K562 (cell line): ENCODE results near the gene DHCR7. TPM values are rescaled to one million over a fixed set of nuclear protein-coding genes. Genes with fewer than 3 reads are reported as not detected.

Source experiments
- ATAC-seq: fragments of 200-7000 bp; cut with Tn5 transposase; 3 replicates; pipeline ENCODE4 v1.9.1; 2020; ENCODE audit warnings: moderate library complexity
- BruUV-seq: library from RNA; stranded (reverse); fragments of 400-500 nt; replicated peaks from 2 replicates; lab custom pipeline; 2021; lab: Mats Ljungman, UMichigan
- CTCF ChIA-PET: fragments of 300-600 bp; formaldehyde crosslinking; extraction: SDS; loops from one replicate; lab custom pipeline; 2021; ENCODE audit warnings: low intra/inter-chr PET ratio; lab: Yijun Ruan, JAX
- POLR2A ChIA-PET: fragments of 300-600, 350-650 bp; sonication (Branson Sonifier 250); formaldehyde crosslinking; extraction: SDS; loops from one replicate; lab custom pipeline; 2021; ENCODE audit warnings: antibody characterized with exemption, inconsistent platforms; lab: Yijun Ruan, JAX
- DNase-seq, 4 experiments: peaks; one replicate each; pipeline versions ENCODE4 v3.0.0 to v3.0.0-alpha.2; 2011 to 2018; ENCODE audit warnings: low spot score in 3 of 4, mixed read lengths in 3 of 4; ENCODE audit errors: extremely low read depth in 1 of 4
- FAIRE-seq: peaks from 2 replicates; lab custom pipeline; 2011; peaks lifted over from hg19 to GRCh38; lab: Jason Lieb, UNC
- H2AFZ ChIP-seq: 2 replicates; pipeline ENCODE4 v1.6.0; 2011; ENCODE audit warnings: low read depth, low read length, control low read depth, inconsistent platforms
- H3K27ac ChIP-seq: fragments of 200-600 bp; 3 replicates; pipeline ENCODE4 v1.8.0; 2011; ENCODE audit warnings: low read depth, mild to moderate bottlenecking, control low read depth, inconsistent platforms, low read length, moderate library complexity, mixed read lengths; ENCODE audit errors: extremely low read depth
- H3K27me3 ChIP-seq, 2 experiments: fragments of 300-600 bp in 1 of 2; 2 replicates in 1 of 2; 3 replicates in 1 of 2; pipeline versions ENCODE4 v1.6.0 to v1.8.0; 2011; ENCODE audit warnings: inconsistent platforms in 2 of 2, low read length in 2 of 2, mild to moderate bottlenecking in 1 of 2, mixed read lengths in 1 of 2, moderate library complexity in 1 of 2; ENCODE audit not compliant: control insufficient read depth in 2 of 2, insufficient read depth in 2 of 2
- H3K36me3 ChIP-seq: fragments of 300-600 bp; 3 replicates; pipeline ENCODE4 v1.8.0; 2011; ENCODE audit warnings: mild to moderate bottlenecking, low read length, inconsistent platforms; ENCODE audit not compliant: control insufficient read depth, insufficient read depth
- H3K4me1 ChIP-seq, 2 experiments: fragments of 200-600 bp in 1 of 2; replicated peaks in 1 of 2; 2 replicates in 1 of 2; 3 replicates in 1 of 2; pipeline versions ENCODE4 v1.5.1 to v1.8.0; 2011; ENCODE audit warnings: inconsistent platforms in 2 of 2, low read length in 2 of 2, mild to moderate bottlenecking in 1 of 2, mixed read lengths in 1 of 2, moderate library complexity in 1 of 2; ENCODE audit not compliant: control insufficient read depth in 2 of 2, insufficient read depth in 2 of 2
- H3K4me2 ChIP-seq: 2 replicates; pipeline ENCODE4 v1.6.1; 2011; ENCODE audit warnings: low read length, control low read depth, inconsistent platforms, mixed read lengths; ENCODE audit not compliant: insufficient read depth
- H3K4me3 ChIP-seq: fragments of 200-600 bp; sonication (generic), shearing (Covaris generic); 2 replicates; pipeline ENCODE4 v1.5.1; 2016; ENCODE audit warnings: control low read depth, inconsistent platforms
- H3K79me2 ChIP-seq: fragments of 200-600 bp; 3 replicates; pipeline ENCODE4 v1.8.0; 2011; ENCODE audit warnings: low read length, inconsistent platforms; ENCODE audit not compliant: control insufficient read depth, insufficient read depth
- H3K9ac ChIP-seq, 2 experiments: 2 replicates each; pipeline versions ENCODE4 v1.6.0 to v1.6.1; 2011; ENCODE audit warnings: low read depth in 2 of 2, low read length in 2 of 2, control low read depth in 1 of 2, inconsistent platforms in 1 of 2, mild to moderate bottlenecking in 1 of 2, mixed read lengths in 1 of 2; ENCODE audit not compliant: insufficient read depth in 1 of 2
- H3K9me1 ChIP-seq: one replicate; pipeline ENCODE4 v1.6.0; 2011; ENCODE audit warnings: inconsistent platforms, mild to moderate bottlenecking, low read length, moderate library complexity; ENCODE audit not compliant: control insufficient read depth, insufficient read depth
- H3K9me3 ChIP-seq: replicated peaks from 2 replicates; pipeline ENCODE4 v1.5.1; 2011; ENCODE audit warnings: low read depth, low read length, inconsistent platforms; ENCODE audit not compliant: control insufficient read depth, insufficient read depth
- H4K20me1 ChIP-seq: replicated peaks from 2 replicates; pipeline ENCODE4 v1.6.1; 2011; ENCODE audit warnings: low read length, inconsistent platforms, mixed read lengths; ENCODE audit not compliant: control insufficient read depth, insufficient read depth
- BRD9 ChIP-seq: fragments of 450-650 bp; IDR thresholded peaks from 2 replicates; pipeline ENCODE4 v1.6.1; 2018; ENCODE audit warnings: low read depth; ENCODE audit not compliant: partially characterized antibody
- CHD2 ChIP-seq: IDR thresholded peaks from 2 replicates; pipeline ENCODE4 v1.6.1; 2011; ENCODE audit warnings: low read depth, low read length
- DNMT1 ChIP-seq: fragments of 450-650 bp; IDR thresholded peaks from 2 replicates; pipeline ENCODE4 v1.6.1; 2016; ENCODE audit warnings: antibody characterized with exemption, mild to moderate bottlenecking
- GTF2A2 ChIP-seq: IDR thresholded peaks from 2 replicates; pipeline ENCODE4 v1.6.1; 2016; ENCODE audit warnings: mild to moderate bottlenecking, missing genetic modification characterization, missing compliant biosample characterization
- HLTF ChIP-seq: fragments of 450-650 bp; IDR thresholded peaks from 2 replicates; pipeline ENCODE4 v1.6.1; 2016
- NR4A1 ChIP-seq, 2 experiments: fragments of 250-450 bp in 1 of 2; fragments of 450-650 bp in 1 of 2; sonication (Bioruptor Pico) in 1 of 2; IDR thresholded peaks; 2 replicates each; pipeline versions ENCODE4 v1.4.0 to v1.6.1; 2016 to 2020; ENCODE audit warnings: mild to moderate bottlenecking in 2 of 2, missing compliant biosample characterization in 1 of 2, missing genetic modification characterization in 1 of 2, moderate library complexity in 1 of 2
- PHTF2 ChIP-seq: fragments of 250-450 bp; sonication (Bioruptor Pico); IDR thresholded peaks from 2 replicates; pipeline ENCODE4 v1.5.0; 2021; ENCODE audit warnings: mild to moderate bottlenecking
- POLR2G ChIP-seq: fragments of 200-400 bp; formaldehyde crosslinking; IDR thresholded peaks from 2 replicates; pipeline ENCODE4 v1.6.1; 2017; ENCODE audit warnings: low read depth, mild to moderate bottlenecking, antibody characterized with exemption, low read length, moderate library complexity
- SIN3B ChIP-seq: fragments of 450-650 bp; IDR thresholded peaks from 2 replicates; pipeline ENCODE4 v1.6.1; 2017; ENCODE audit warnings: low read depth, mild to moderate bottlenecking, moderate library complexity
- TAF9B ChIP-seq: fragments of 450-650 bp; IDR thresholded peaks from 2 replicates; pipeline ENCODE4 v1.6.1; 2018; ENCODE audit warnings: mild to moderate bottlenecking; ENCODE audit not compliant: partially characterized antibody
- ZNF184 ChIP-seq: sonication (generic); formaldehyde crosslinking; IDR thresholded peaks from 2 replicates; pipeline ENCODE4 v1.5.0; 2020; ENCODE audit warnings: missing genetic modification reagents
- ZNF586 ChIP-seq: fragments of 450-650 bp; formaldehyde crosslinking; conservative IDR thresholded peaks from 2 replicates; pipeline ENCODE4 v1.4.0; 2020; ENCODE audit warnings: mild to moderate bottlenecking, moderate library complexity
- ZNF778 ChIP-seq: fragments of 450-650 bp; formaldehyde crosslinking; IDR thresholded peaks from 2 replicates; pipeline ENCODE4 v1.4.0; 2020; ENCODE audit warnings: mild to moderate bottlenecking, moderate library complexity
- WGBS: fragments of 100-300 bp; shearing (Covaris generic); methylation state at CpG from one replicate; pipeline ENCODE4 v1.1.6; 2016; ENCODE audit warnings: low coverage, mixed read lengths; ENCODE audit not compliant: insufficient coverage; ENCODE audit errors: missing lambda C conversion rate; 5-methylcytosine and 5-hydroxymethylcytosine counted together
- in situ Hi-C: fragments of 300-500 bp; cut with MboI; formaldehyde crosslinking; loops from 4 replicates; pipeline ENCODE4 v1.15.0; 2018; ENCODE audit warnings: inconsistent platforms, mixed read lengths
- intact Hi-C: fragments of 100-400 bp; cut with micrococcal nuclease; formaldehyde crosslinking; loops from 2 replicates; pipeline ENCODE4 v1.14.2; 2022
- polyA plus RNA-seq, 8 experiments: library from polyadenylated mRNA; depleted of rRNA in 4 of 8; stranded (reverse) in 5 of 8; unstranded in 3 of 8; fragments of >200 nt; fragmentation: Nextera tagmentation in 2 of 8; fragmentation: Illumina TruSeq in 1 of 8; extraction: Ambion mirVana in 2 of 8; extraction: Trizol in 1 of 8; gene quantifications; 2 replicates each; pipeline versions ENCODE4 v1.2.1 to v1.2.3, GENCODE V29; 2011 to 2014; ENCODE audit warnings: inconsistent platforms in 1 of 8, missing spikeins in 1 of 8
- total RNA-seq, 7 experiments: library from RNA; depleted of rRNA in 6 of 7; stranded (reverse); fragments of >200 nt in 6 of 7; fragmentation: Illumina TruSeq in 2 of 7; extraction: Trizol in 2 of 7; gene quantifications; 2 replicates each; pipeline versions ENCODE4 v1.2.1 to v1.2.3, GENCODE V29; 2011 to 2021; ENCODE audit warnings: low replicate concordance in 1 of 7
- TF ChIP-seq, protein P1 (sequence below): IDR thresholded peaks from 2 replicates; pipeline ENCODE4 v1.6.1; 2011; ENCODE audit warnings: borderline replicate concordance, low read depth, mild to moderate bottlenecking, moderate library complexity, low read length; ENCODE audit not compliant: insufficient read depth, poor library complexity, severe bottlenecking
- TF ChIP-seq, protein P2 (sequence below): sonication (generic); formaldehyde crosslinking; IDR thresholded peaks from 2 replicates; pipeline ENCODE4 v1.8.0; 2022; ENCODE audit warnings: mild to moderate bottlenecking, missing genetic modification reagents
- TF ChIP-seq, protein P3 (sequence below): fragments of 450-650 bp; IDR thresholded peaks from 2 replicates; pipeline ENCODE4 v1.6.1; 2018; ENCODE audit warnings: mild to moderate bottlenecking, low read depth; ENCODE audit not compliant: partially characterized antibody
- TF ChIP-seq, protein P4 (sequence below): IDR thresholded peaks from 2 replicates; pipeline ENCODE4 v1.6.1; 2016; ENCODE audit warnings: missing genetic modification characterization, missing compliant biosample characterization

Gene DHCR7
- total and polyA plus RNA-seq, 9 of the 15 experiments (the other 6 are each of a cell fraction or from before 2014, with no cell fraction given), result 8.4 to 192 (median 82.4) TPM

DNA sequence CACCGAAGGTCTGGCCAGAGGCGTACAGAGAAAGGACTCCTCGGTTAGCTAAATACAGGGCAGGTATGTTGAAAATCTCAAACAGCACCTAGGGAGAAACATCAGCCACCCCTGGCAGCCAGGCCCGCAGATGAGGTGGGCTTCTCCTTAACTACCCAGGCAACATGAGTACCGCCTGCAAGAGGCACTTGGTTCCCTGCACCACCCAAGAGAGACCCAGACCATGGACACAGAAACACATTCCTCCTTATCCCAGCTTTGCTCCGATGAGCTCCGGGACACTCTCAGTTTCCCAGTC is 53.0 kb downstream of the DHCR7 start (continued):
- TF ChIP-seq, protein P1, sequence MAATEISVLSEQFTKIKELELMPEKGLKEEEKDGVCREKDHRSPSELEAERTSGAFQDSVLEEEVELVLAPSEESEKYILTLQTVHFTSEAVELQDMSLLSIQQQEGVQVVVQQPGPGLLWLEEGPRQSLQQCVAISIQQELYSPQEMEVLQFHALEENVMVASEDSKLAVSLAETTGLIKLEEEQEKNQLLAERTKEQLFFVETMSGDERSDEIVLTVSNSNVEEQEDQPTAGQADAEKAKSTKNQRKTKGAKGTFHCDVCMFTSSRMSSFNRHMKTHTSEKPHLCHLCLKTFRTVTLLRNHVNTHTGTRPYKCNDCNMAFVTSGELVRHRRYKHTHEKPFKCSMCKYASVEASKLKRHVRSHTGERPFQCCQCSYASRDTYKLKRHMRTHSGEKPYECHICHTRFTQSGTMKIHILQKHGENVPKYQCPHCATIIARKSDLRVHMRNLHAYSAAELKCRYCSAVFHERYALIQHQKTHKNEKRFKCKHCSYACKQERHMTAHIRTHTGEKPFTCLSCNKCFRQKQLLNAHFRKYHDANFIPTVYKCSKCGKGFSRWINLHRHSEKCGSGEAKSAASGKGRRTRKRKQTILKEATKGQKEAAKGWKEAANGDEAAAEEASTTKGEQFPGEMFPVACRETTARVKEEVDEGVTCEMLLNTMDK, result no peak
- TF ChIP-seq, protein P2, sequence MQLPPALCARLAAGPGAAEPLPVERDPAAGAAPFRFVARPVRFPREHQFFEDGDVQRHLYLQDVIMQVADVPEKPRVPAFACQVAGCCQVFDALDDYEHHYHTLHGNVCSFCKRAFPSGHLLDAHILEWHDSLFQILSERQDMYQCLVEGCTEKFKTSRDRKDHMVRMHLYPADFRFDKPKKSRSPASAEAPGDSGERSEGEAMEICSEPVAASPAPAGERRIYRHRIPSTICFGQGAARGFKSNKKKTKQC (CRISPR knock-in tag), result no peak
- TF ChIP-seq ZNF586 (CRISPR knock-in tag) (no peak), NR4A1 (CRISPR knock-in tag; IDR thresholded peaks at IDR 0.05) (no peak), NR4A1 (tag; IDR thresholded peaks at IDR 0.05) (no peak), TAF9B (no peak), POLR2G (no peak), CHD2 (no peak), GTF2A2 (tag) (no peak), DNMT1 (no peak)
- TF ChIP-seq, all 486 proteins: peak for 0

DNA sequence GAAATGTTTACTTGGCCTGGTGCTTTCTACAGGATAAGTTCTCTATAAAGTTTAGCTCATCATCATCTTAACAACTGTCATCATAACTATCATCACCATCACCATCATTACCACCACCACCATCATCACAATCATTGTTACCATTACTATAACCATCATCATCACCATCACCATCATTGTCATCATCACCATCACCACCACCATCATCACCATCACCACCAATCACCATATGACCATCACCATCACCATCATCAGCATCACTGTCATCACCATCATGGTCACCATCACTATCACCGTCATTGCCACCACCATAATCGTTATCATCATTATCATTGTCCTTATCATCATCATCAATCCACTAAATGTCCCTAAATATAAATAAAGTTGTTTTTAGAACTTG is 54.9 kb downstream of the DHCR7 start:
- Histone ChIP-seq H3K9me3 (no peaks in the 10 kb centered on the region), H3K27me3 (peaks cover 20 to 60% of the 10 kb centered on the region in 2 experiments), H3K79me2 (no peaks in the 10 kb centered on the region), H4K20me1 (peaks cover 3% of the 10 kb centered on the region; the same call in 1 of the 2 replicates), H3K4me3 (no peak overlapping the region), H3K27ac (no peak overlapping the region), H3K9me1 (no peaks in the 10 kb centered on the region), H3K4me1 (no peaks in the 10 kb centered on the region), H3K9ac (no peak overlapping the region), H3K36me3 (no peaks in the 10 kb centered on the region), H2AFZ (no peak overlapping the region), H3K4me2 (no peak overlapping the region)
- intact Hi-C loops (no loop called here), in situ Hi-C loops (no loop called here)
- BruUV-seq, result no TSS peak
- FAIRE-seq (no peak), DNase-seq (no peak), ATAC-seq (no peak)
- 0% methylated on average over 2 of the region's 2 CpGs for whole genome bisulfite sequencing
- CTCF ChIA-PET, result no interaction called here
- POLR2A ChIA-PET, result no interaction called here
- TF ChIP-seq HLTF (no peak), ZNF778 (CRISPR knock-in tag) (no peak), SIN3B (no peak), ZNF184 (no peak), BRD9 (no peak), PHTF2 (CRISPR knock-in tag) (no peak)
- TF ChIP-seq, protein P3, sequence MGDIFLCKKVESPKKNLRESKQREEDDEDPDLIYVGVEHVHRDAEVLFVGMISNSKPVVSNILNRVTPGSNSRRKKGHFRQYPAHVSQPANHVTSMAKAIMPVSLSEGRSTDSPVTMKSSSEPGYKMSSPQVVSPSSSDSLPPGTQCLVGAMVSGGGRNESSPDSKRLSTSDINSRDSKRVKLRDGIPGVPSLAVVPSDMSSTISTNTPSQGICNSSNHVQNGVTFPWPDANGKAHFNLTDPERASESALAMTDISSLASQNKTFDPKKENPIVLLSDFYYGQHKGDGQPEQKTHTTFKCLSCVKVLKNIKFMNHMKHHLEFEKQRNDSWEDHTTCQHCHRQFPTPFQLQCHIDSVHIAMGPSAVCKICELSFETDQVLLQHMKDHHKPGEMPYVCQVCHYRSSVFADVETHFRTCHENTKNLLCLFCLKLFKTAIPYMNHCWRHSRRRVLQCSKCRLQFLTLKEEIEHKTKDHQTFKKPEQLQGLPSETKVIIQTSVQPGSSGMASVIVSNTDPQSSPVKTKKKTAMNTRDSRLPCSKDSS, result no peak
- TF ChIP-seq, protein P4, sequence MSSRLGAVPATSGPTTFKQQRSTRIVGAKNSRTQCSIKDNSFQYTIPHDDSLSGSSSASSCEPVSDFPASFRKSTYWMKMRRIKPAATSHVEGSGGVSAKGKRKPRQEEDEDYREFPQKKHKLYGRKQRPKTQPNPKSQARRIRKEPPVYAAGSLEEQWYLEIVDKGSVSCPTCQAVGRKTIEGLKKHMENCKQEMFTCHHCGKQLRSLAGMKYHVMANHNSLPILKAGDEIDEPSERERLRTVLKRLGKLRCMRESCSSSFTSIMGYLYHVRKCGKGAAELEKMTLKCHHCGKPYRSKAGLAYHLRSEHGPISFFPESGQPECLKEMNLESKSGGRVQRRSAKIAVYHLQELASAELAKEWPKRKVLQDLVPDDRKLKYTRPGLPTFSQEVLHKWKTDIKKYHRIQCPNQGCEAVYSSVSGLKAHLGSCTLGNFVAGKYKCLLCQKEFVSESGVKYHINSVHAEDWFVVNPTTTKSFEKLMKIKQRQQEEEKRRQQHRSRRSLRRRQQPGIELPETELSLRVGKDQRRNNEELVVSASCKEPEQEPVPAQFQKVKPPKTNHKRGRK (tag), result no peak
